Immature natural killer cell (primary cell): ENCODE data around the gene DOCK8. TPM values are rescaled to one million over a fixed set of nuclear protein-coding genes. Genes with fewer than 3 reads are reported as not detected.
"Not testable (repeated sequence)": the region's sequence is repeated elsewhere in the genome, so short reads cannot be mapped to it uniquely, and the experiment has no call there.

Source experiments
- DNase-seq, 3 donors: peaks; one replicate each; pipeline ENCODE4 v3.0.0; 2022; ENCODE audit warnings: mixed read lengths in 1 of 3
- H3K27ac Mint-ChIP-seq, 6 donors: one replicate each; pipeline ENCODE4 v1.8.0; 2020; ENCODE audit warnings: mixed read lengths in 6 of 6, mild to moderate bottlenecking in 5 of 6, inconsistent platforms in 4 of 6, moderate library complexity in 3 of 6
- H3K27me3 Mint-ChIP-seq, 3 donors: one replicate each; pipeline ENCODE4 v1.8.0; 2020 to 2021; ENCODE audit warnings: low read depth in 3 of 3, mild to moderate bottlenecking in 3 of 3, mixed read lengths in 3 of 3, moderate library complexity in 3 of 3, inconsistent platforms in 1 of 3
- H3K36me3 Mint-ChIP-seq, 3 donors: one replicate each; pipeline ENCODE4 v1.8.0; 2020; ENCODE audit warnings: mixed read lengths in 3 of 3, inconsistent platforms in 2 of 3, mild to moderate bottlenecking in 2 of 3
- H3K4me1 Mint-ChIP-seq, 2 donors: one replicate each; pipeline ENCODE4 v1.8.0; 2020; ENCODE audit warnings: inconsistent platforms in 2 of 2, mild to moderate bottlenecking in 2 of 2, mixed read lengths in 2 of 2, moderate library complexity in 1 of 2
- H3K4me3 Mint-ChIP-seq, 5 donors: one replicate each; pipeline ENCODE4 v1.8.0; 2020; ENCODE audit warnings: mild to moderate bottlenecking in 5 of 5, mixed read lengths in 5 of 5, inconsistent platforms in 3 of 5, moderate library complexity in 3 of 5
- H3K9me3 Mint-ChIP-seq, 6 donors: one replicate each; pipeline ENCODE4 v1.8.0; 2020; ENCODE audit warnings: mild to moderate bottlenecking in 6 of 6, mixed read lengths in 6 of 6, inconsistent platforms in 4 of 6, moderate library complexity in 3 of 6
- polyA plus RNA-seq, 3 donors: library from polyadenylated mRNA; unstranded; fragments of 300-500 nt; fragmentation: Illumina TruSeq; gene quantifications; one replicate each; pipeline ENCODE4 v1.2.3, GENCODE V29; 2021

The DOCK8 gene
- polyA plus RNA-seq, 3 donors from 2014 or later, result 15.3 to 81.9 (median 25.7) TPM

DNA sequence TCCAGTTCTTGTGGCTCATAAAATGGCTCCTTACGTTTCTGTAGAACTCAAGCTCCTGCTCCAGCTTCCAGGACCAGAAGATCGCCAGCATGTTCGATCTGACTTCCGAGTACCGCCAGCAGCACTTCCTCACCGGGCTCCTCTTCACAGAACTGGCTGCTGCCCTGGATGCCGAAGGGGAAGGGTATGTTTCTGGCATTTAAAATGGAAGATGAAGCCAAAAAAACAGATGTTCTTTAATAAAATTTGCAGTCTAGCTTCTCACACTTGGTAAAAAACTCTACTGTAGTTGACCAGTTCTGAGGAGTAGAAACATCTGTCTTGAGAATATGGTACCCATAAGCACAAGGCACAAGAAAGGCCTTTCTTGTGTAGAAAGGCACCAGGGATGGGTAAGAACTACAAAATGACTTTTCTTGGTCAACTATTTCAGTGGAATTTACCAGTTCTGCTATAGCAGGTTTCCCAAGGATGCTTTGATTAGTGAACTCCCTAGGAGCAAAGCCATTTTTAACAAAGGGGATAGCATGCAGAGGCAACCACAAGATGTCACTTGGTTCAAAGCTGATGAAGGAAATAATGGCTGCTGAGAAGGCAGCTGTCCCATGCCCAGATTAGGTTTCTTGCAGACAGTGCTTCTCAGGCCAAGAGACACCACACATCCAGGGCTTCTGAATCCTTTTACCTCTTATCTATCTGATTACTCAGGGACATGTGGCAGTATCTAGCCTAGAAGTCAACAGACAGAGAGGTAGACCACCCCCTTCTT is 192.4 kb downstream of the DOCK8 start:
- Mint-ChIP-seq H3K4me3 (no peak overlapping the region), H3K36me3 (peaks cover 56 to 80% (median 65%) of the 10 kb centered on the region in 3 donors), H3K9me3 (no peaks in the 10 kb centered on the region), H3K27me3 (peaks cover 0 to 10% (median 0%) of the 10 kb centered on the region in 3 donors), H3K27ac (peak overlapping the region in 2 of 6 donors; percentile 17 to 38), H3K4me1 (peaks cover 3% of the 10 kb centered on the region in 2 donors)
- no peak for DNase-seq

DNA sequence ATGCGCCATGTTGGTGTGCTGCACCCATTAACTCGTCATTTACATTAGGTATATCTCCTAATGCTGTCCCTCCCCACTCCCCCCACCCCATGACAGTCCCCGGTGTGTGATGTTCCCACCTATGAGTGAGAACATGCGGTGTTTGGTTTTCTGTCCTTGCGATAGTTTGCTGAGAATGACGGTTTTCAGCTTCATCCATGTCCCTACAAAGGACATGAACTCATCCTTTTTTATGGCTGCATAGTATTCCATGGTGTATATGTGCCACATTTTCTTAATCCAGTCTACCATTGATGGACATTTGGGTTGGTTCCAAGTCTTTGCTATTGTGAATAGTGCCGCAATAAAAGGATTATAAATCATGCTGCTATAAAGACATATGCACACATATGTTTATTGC is 195.0 kb downstream of the DOCK8 start:
- not testable (repeated sequence) for H3K27me3 Mint-ChIP-seq, H3K4me1 Mint-ChIP-seq, H3K4me3 Mint-ChIP-seq, H3K27ac Mint-ChIP-seq, DNase-seq, H3K9me3 Mint-ChIP-seq
- H3K36me3 Mint-ChIP-seq, result peaks cover 54 to 70% (median 54%) of the 10 kb centered on the region in 3 donors

- Mint-ChIP-seq H3K27me3 (peaks cover 0 to 2% (median 0%) of the 10 kb centered on the region in 3 donors), H3K36me3 (peaks cover 20 to 55% (median 29%) of the 10 kb centered on the region in 3 donors), H3K27ac (peak overlapping the region in 1 of 6 donors; percentile 57), H3K4me1 (no peaks in the 10 kb centered on the region), H3K9me3 (no peaks in the 10 kb centered on the region), H3K4me3 (no peak overlapping the region)
- DNase-seq, result no peak
Observed at GRCh38 chr9:414595-414994, 199.9 kb downstream of the DOCK8 start.

DNA sequence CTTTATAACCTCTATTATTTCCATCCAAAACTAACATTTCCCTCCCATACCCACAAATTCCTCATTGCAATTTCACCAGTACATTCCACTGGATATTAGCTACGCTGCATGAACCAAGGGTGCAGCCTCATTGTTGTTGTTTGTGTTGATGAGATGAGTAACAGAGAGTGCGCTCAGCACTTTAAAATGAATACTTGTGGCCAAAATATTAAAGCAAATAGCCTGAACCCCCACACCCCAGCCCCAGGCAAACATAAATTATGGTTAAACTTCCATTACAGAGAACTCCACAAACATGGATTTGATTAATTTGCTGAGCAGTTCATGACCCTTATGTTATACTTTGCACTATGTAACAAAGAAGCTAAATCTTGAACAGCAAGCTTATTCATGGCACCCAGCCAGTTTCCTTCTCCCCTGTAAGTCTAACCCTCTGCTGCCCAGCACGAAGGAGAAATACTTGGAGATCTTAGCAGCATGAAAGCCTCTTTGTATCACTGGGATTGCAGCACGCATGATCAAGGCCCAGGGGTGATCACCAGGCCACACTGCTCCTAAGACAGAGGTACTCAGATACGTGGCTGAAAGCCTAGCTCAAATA is 205.0 kb downstream of the DOCK8 start:
- Mint-ChIP-seq H3K36me3 (peaks cover 19 to 73% (median 21%) of the 10 kb centered on the region in 3 donors), H3K4me3 (no peak overlapping the region), H3K4me1 (no peaks in the 10 kb centered on the region), H3K9me3 (no peaks in the 10 kb centered on the region), H3K27me3 (peaks cover 0 to 2% (median under 1%) of the 10 kb centered on the region in 3 donors), H3K27ac (peak overlapping the region in 2 of 6 donors; percentile 0 to 79)
- DNase-seq, result no peak

DNA sequence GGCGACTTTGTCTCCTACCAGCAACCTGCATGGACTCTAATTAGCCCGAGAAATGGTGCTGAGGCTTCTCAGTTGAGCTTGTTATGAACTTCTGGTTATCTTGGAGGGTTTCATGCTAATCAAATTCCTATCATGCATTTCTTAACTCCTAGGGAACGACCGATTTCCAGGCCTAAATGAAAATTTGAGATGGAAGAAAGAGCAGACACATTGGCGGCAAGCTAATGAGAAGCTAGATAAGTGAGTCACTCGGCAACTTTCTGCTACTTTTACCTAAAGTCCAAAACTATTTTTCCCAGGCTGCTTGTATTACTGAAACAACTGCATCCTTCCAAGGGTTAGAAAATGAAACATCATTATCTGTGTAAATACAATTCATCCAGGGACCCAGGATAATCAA is 207.2 kb downstream of the DOCK8 start:
- Mint-ChIP-seq H3K9me3 (no peaks in the 10 kb centered on the region), H3K27ac (no peak overlapping the region), H3K4me3 (no peak overlapping the region), H3K27me3 (peaks cover 0 to 2% (median 0%) of the 10 kb centered on the region in 3 donors), H3K4me1 (no peaks in the 10 kb centered on the region), H3K36me3 (peaks cover 11 to 67% (median 19%) of the 10 kb centered on the region in 3 donors)
- no peak for DNase-seq

GRCh38 chr9:426264-426663 is 211.6 kb downstream of the DOCK8 start:
- Mint-ChIP-seq H3K9me3 (no peaks in the 10 kb centered on the region), H3K4me3 (no peak overlapping the region), H3K27me3 (no peaks in the 10 kb centered on the region), H3K4me1 (no peaks in the 10 kb centered on the region), H3K36me3 (peaks cover 14 to 68% (median 26%) of the 10 kb centered on the region in 3 donors), H3K27ac (peak overlapping the region in 1 of 6 donors; percentile 67)
- DNase-seq, result no peak

DNA sequence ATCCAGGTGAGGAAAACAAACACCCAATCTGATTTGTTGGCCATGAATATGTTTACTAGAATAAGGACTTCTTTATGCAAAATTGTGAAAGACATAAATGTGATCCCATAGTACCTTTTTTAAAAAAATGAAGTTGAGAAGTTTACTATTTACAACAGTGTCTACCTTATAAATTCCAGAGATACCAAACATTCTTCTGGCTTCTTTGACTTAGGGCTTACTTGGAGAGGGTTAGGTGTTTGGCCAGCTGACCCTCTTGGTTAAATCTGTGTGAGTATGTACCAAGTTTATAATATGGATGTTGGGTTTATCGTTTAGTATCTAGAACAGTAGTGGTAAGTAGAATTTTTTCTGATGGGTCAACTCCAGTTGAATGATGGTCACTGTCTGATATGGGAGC is 212.3 kb downstream of the DOCK8 start:
- no peaks in the 10 kb centered on the region for H3K27me3 Mint-ChIP-seq

DNA sequence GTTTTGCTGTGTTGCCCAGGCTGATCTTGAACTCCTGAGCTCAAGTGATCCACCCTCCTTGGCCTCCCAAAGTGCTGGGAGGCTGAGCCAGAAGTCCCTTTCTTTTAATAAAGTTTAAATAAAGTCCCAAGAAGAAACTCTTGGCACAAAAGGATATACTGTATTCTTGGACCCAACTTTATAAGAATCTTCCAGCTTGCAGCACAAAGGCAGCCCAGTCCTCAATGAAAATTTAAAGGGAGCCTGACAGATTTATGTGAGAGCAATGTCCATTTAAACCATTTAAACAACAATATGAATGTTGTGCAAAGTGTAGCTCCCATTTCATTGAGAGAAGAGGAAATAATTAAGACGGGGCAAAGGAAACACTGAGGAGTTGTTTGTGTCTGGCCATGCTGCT is 217.0 kb downstream of the DOCK8 start:
- Mint-ChIP-seq H3K4me3 (no peak overlapping the region), H3K27me3 (peaks cover 0 to 2% (median 0%) of the 10 kb centered on the region in 3 donors), H3K9me3 (no peaks in the 10 kb centered on the region), H3K36me3 (peaks cover 27 to 70% (median 41%) of the 10 kb centered on the region in 3 donors), H3K4me1 (no peaks in the 10 kb centered on the region), H3K27ac (no peak overlapping the region)
- no peak for DNase-seq

More for the DNA sequence above, 212.3 kb downstream of the DOCK8 start:
- Mint-ChIP-seq H3K4me1 (no peaks in the 10 kb centered on the region), H3K4me3 (no peak overlapping the region), H3K36me3 (peaks cover 11 to 67% (median 26%) of the 10 kb centered on the region in 3 donors), H3K27ac (peak overlapping the region in 3 of 6 donors; percentile 28 to 48 (median 36)), H3K9me3 (no peaks in the 10 kb centered on the region)
- no peak for DNase-seq

- no peaks in the 10 kb centered on the region for H3K4me1 Mint-ChIP-seq
- H3K4me3 Mint-ChIP-seq, result no peak overlapping the region
- no peaks in the 10 kb centered on the region for H3K9me3 Mint-ChIP-seq
- H3K27ac Mint-ChIP-seq, result peak overlapping the region in 2 of 6 donors; percentile 19 to 42
- peaks cover 0 to 2% (median 0%) of the 10 kb centered on the region in 3 donors for H3K27me3 Mint-ChIP-seq
- H3K36me3 Mint-ChIP-seq, result peaks cover 28 to 69% (median 45%) of the 10 kb centered on the region in 3 donors
- no peak for DNase-seq
Observed at GRCh38 chr9:436482-436881, 221.8 kb downstream of the DOCK8 start.

- Mint-ChIP-seq H3K27me3 (peaks cover 0 to 2% (median 0%) of the 10 kb centered on the region in 3 donors), H3K36me3 (peaks cover 32 to 71% (median 44%) of the 10 kb centered on the region in 3 donors)
Observed at GRCh38 chr9:437066-437465, 222.4 kb downstream of the DOCK8 start.

GRCh38 chr9:437574-438001 is 222.9 kb downstream of the DOCK8 start:
- peaks cover 32 to 70% (median 45%) of the 10 kb centered on the region in 3 donors for H3K36me3 Mint-ChIP-seq
- H3K27me3 Mint-ChIP-seq, result peaks cover 0 to 2% (median 0%) of the 10 kb centered on the region in 3 donors
- no peaks in the 10 kb centered on the region for H3K9me3 Mint-ChIP-seq
- DNase-seq, result no peak
- peak overlapping the region in 5 of 6 donors; percentile 9 to 55 (median 14) for H3K27ac Mint-ChIP-seq
- H3K4me3 Mint-ChIP-seq, result no peak overlapping the region
- no peaks in the 10 kb centered on the region for H3K4me1 Mint-ChIP-seq

More at GRCh38 chr9:437066-437465, 222.4 kb downstream of the DOCK8 start:
- H3K9me3 Mint-ChIP-seq, result no peaks in the 10 kb centered on the region
- H3K4me1 Mint-ChIP-seq, result no peaks in the 10 kb centered on the region
- H3K27ac Mint-ChIP-seq, result peak overlapping the region in 4 of 6 donors; percentile 20 to 55 (median 38)
- DNase-seq, result no peak
- H3K4me3 Mint-ChIP-seq, result no peak overlapping the region

GRCh38 chr9:438066-438465 is 223.4 kb downstream of the DOCK8 start:
- Mint-ChIP-seq H3K9me3 (no peaks in the 10 kb centered on the region), H3K4me3 (no peak overlapping the region), H3K36me3 (peaks cover 31 to 66% (median 40%) of the 10 kb centered on the region in 3 donors), H3K27me3 (peaks cover 0 to 2% (median 0%) of the 10 kb centered on the region in 3 donors), H3K27ac (peak overlapping the region in 4 of 6 donors; percentile 5 to 14 (median 10)), H3K4me1 (no peaks in the 10 kb centered on the region)
- DNase-seq, result no peak

DNA sequence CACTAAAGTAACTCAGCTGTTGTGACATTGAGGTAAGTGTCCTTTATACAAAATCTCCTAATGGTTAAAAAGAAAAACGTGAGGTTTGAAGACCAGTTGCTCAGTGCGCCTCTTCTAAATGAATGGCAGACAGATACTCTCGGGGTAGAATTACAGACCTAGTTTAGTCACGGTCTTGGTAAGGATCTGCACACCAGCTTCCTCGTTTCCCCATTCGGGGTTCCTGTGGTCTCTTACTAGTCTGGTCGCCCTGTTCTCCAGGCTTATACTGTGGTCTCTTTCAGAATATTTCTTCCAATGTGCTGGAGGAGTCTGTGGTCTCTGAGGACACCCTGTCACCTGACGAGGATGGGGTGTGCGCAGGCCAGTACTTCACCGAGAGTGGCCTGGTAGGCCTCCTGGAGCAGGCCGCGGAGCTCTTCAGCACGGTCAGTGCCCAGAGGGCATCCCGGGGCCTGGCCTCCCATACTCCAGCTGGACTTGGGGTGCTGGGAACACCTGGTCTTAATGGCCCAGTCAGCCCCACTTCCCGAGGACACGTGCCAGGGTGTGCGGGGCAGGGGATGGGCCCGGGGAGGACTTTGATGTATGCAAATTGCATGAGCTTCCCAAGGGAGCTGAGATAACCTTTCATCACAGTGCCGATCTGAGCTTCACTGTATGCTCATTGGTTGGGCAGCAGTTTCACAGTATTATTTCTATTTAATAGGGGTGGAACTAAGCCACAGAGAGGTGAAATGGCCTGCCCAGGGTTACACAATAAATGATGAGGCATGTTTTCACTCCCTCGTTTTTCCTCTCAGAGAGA is 224.5 kb downstream of the DOCK8 start:
- Mint-ChIP-seq H3K4me1 (no peaks in the 10 kb centered on the region), H3K36me3 (peaks cover 37 to 62% (median 44%) of the 10 kb centered on the region in 3 donors), H3K27me3 (peaks cover 0 to 2% (median 0%) of the 10 kb centered on the region in 3 donors), H3K4me3 (no peak overlapping the region), H3K27ac (no peak overlapping the region), H3K9me3 (no peaks in the 10 kb centered on the region)
- no peak for DNase-seq
